Measurements from ENCODE around the gene MORF4L2.
"Not testable (repeated sequence)": the region's sequence is repeated elsewhere in the genome, so short reads cannot be mapped to it uniquely, and the experiment has no call there.

MORF4L2 gene

DNA sequence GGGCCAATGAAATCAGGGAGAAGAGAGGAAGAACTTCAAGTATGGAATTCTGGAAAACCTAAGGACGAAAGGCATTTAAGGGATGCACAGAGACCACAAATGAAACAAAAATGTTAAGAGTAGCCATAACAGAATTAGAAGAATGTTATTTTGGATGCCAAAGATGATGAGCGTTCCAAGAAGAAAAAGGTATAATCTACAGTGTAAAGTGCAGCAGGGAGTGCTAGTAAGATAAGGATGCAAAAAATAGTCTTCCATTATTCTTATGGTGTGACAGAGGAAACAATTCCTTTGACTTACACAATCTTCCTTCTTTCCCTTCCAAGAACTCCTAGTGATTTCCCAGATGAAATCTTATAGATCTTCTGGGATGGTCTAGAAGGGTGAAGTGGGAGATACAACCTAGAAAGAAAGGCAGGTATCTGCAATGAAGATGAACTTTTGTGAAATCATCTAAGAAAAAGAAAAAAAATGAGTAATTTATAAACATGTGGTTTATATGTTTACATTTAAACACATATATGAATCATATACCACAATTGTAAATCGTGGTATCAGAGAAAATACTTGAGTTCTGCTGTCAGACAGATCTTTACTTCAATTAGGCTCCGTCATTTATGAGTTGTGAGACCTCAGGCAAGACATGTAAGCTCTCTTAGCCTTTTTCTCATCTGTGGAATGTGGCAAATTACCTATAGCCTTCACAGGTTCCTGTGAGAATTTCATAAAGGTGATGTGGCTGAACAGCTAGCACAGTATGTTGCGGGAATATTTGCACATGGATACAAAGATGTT is 8.1 kb downstream of the MORF4L2 start:
- DNase-seq (ENCODE audit: low read depth in 2 of 2), result no peak

DNA sequence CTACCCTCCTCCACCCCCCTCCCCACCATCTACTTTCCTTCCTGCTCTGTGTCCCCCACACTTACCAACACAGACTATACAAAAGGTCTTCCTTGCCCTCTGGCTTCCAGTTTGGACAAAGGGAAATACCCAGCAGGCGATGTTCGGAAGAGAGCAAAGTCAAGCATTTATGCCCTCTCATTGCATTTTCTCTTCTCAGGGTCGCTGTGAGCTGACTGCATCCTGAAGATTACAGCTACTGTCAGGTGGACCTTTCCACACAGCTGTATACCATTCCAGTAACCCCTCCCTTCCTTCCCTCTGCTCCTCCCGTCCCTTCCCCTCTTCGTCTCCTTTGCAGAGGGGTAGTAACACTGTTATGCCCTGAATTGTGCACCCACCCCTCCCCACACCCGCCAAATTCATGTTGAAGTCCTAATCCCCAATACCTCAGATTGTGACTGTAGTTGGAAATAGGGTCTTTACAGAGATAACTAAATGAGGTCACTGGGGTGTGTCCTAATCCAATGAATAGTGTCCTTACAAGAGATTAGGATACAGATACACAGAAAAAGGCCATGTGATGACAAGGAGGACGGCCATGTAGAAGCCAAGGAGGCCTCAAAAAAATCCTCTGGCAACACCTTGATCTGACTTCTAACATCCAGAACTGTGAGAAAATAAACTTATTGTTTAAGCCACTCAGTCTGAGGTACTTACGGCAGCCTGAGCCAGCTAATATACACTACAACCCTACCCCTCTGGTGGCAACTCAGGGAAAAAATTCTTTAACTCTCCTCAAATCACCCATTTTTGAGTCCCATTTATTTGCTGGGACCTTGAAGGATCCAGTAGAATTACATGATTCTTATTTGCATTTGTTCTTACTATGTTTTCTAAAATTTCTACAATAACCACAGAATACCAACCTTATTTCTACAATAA is 11.7 kb downstream of the MORF4L2 start:
- no peak for DNase-seq (ENCODE audit: low read depth in 2 of 2)

DNA sequence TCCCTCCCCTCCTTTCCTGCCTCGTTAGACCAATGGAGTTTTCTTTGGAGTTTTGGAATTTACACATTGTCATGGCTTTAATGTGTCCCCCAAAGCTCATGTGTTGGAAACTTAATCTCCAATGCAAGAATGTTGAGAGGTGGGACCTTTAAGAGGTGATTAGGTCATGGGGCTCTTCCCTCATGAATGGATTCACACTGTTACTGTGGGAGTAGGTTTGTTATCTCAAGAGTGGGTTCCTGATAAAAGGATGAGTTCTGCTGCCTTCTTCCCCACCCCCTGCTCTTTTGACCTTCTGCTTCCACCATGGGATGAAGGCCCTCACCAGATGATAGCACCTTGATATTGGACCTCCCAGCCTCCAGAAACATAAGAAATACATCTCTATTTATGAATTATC is 16.8 kb downstream of the MORF4L2 start:
- no peak for DNase-seq (ENCODE audit: low read depth in 2 of 2)

DNA sequence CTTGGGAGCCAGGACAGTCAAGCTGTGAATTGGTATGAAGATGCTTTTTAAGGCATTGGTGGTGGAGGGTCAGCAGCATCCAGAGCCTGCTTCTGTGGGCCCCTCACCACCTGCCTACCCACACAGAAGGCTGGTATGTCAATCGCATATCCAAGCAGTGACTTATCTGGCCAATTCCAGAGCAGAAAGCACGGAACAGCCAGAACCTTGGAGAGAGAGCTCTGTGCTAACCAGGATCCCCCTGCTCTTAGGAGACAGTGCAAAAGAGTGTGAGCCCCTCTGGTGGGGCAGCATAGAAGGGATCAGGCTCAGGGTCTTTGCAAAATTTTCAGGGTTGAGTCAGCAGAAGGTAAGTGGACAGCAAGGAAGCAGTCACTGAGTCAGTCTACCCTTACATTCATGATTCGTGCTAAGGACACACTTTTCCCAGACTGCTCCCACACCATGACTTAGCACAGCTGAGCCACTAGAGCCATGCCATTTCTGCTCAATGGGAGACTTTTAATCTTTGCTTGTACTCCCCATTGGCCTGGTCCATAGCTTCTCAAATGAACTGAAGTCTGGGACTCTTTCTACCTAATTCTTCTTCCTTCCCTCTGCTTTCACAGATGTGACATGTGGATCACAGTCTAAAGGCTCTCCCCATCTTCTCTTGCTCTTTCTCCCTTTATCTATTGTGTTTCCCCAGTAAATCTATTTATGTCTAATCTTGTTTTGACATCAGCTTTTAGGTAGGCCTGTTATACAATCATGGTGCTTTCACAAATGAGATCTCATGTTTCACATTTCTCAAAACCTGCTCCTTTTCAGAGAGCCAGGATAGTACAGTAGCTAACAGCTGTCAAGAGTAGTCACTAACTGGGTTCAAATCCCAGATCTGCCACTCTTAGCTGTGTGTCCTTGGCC is 20.0 kb downstream of the MORF4L2 start:
- no peak for DNase-seq (ENCODE audit: low read depth in 2 of 2)

DNA sequence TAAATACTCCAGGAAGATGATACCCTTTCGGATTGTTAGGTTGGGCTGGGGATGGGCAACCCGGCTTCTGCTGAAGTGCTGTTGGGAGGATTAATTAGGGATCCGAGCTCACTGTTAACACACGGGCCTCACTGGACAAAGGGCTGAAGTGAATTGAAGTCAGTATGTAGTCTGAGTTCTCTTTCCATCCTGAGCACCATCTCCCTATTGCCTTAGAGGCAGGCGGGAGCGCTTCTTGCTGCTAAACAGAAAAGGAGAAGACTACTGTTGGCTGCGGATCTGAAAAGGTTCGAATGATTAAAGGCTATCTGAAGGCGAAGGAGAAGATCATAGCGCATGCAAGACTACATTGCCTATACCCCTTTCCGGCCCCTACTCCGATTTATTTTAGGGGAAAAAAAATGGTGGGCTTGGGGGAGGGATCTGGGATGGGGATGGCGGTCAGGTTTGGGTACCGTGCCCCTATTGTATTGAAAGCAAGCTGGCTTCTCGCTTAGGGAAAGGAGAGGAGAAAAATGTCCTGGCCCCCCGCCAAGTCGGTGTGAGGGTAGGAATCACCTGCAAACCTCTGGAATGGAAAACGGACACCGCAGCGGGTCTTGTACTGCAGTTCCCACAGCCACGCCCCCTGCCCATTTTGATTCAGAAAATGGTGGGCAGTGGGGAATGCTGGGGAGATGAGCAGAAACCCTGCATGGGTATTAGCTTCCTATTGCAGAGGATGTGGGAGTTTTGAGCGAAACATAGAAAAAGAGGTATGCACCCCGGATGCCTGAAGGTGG is 22.3 kb downstream of the MORF4L2 start:
- no peak for DNase-seq (ENCODE audit: low read depth in 2 of 2)

DNA sequence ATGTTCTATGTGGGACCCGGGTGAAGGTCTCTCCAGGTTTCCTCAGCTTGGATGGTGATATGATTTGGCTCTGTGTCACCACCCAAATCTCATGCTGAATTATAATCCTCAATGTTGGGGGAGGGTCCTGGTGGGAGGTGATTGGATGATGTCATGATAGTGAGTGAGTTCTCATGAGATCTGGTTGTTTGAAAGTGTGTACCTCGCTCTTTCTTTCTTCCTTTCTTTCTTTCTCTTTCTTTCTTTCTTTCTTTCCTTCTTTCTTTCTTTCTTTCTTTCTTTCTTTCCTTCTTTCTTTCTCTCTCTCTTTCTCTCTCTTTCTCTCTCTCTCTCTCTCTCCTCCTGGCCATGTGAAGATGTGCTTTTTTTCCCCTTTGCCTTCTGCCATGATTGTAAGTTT is 27.0 kb downstream of the MORF4L2 start:
- DNase-seq (ENCODE audit: low read depth in 2 of 2), result not testable (repeated sequence)

DNA sequence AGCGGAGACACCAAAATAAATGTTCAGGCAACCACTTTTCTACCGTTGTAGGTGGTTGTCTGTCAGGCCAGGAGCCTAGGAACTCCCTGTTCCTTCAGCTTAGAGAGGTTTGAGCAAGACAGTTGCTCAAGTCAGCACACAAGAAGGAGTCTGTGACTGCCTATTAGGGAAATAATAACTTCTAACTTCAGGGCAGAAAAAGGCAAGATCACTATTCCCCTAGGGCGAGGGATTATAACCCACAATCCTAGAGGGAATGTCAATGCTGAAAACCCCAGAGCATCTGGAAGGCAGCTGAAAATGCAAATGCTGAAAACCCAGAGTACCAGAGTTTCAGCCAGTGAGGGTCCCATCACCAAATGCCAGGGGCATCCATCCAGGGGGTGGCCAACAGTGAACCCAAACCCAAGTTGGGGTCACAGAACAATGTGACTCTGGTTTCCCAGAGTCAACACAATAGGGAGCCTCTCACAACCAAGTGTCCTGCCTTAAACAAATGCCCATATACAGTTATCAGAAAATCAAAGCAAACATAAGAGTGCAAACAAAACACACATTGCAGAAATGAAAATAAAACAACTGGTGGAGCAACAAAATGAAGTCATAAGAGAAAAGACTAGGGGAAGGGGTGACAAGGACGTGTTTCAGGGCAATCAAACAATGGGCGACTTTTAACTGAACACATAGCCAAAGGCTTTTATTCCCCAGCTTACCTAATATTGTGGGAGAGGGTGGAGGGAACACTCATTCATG is 27.6 kb downstream of the MORF4L2 start:
- DNase-seq (ENCODE audit: low read depth in 2 of 2), result no peak

DNA sequence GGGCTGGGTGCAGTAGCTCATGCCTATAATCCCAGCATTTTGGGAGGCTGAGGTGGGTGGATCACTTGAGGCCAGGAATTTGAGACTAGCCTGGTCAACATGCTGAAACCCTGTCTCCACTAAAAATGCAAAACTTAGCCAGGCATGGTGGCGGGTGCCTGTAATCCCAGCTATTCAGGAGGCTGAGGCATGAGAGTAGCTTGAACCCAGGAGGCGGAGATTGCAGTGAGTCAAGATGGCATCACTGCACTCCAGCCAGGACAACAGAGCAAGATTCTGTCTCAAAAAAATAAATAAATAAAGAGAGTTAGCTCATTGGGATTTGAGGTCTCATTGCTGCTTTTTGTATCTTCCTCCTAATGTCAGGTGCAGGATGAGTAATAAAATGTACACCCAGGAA is 29.4 kb downstream of the MORF4L2 start:
- DNase-seq (ENCODE audit: low read depth in 2 of 2), result not testable (repeated sequence)

DNA sequence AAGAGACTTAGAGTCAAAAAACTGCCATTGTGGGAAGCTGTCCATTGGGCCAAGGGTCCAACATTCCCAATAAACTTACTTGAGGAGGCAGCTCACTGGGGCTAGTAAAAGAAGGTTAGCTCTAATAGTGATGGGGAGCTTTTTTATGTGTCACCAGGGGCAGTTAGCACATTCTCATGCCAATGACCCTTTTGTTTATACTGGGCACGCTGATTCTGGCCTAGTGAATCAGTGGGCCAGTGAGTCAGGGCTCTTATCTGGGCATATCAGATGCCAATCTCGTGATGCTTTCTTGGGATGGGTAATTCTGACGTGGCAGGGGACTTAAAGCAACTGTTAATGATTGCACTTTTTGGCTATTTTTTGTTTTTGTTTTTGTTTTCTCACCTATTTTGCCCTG is 29.9 kb downstream of the MORF4L2 start:
- DNase-seq (ENCODE audit: low read depth in 2 of 2), result no peak

DNA sequence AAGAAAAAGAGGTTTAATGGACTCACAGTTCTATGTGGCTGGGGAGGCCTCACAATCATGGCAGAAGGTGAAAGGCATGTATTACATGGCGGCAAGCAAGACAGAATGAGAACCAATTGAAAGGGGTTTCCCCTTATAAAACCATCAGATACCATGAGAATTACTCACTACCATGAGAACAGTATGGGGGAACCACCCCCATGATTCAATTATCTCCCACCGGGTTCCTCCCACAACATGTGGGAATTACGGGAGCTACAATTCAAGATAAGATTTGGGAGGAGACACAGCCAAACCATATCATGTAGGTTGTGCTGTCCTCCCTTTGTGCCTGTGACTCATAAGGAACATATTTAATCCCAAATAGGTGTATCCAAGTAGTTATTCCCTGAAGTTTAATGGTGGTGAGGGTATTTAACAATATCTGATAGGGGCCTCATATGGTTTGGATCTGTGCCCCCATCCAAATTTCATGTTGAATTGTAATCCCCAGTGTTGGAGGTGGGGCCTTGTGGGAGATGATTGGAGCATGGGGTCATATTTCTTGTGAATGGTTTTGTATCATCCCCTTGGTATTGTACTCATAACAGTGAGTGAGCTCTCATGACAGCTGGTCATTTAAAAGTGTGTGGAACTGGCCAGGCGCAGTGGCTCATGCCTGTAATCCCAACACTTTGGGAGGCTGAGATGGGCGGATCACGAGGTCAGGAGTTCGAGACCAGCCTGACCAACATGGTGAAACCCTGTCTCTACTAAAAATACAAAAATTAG is 31.1 kb downstream of the MORF4L2 start:
- DNase-seq (ENCODE audit: low read depth in 2 of 2), result not testable (repeated sequence)

DNA sequence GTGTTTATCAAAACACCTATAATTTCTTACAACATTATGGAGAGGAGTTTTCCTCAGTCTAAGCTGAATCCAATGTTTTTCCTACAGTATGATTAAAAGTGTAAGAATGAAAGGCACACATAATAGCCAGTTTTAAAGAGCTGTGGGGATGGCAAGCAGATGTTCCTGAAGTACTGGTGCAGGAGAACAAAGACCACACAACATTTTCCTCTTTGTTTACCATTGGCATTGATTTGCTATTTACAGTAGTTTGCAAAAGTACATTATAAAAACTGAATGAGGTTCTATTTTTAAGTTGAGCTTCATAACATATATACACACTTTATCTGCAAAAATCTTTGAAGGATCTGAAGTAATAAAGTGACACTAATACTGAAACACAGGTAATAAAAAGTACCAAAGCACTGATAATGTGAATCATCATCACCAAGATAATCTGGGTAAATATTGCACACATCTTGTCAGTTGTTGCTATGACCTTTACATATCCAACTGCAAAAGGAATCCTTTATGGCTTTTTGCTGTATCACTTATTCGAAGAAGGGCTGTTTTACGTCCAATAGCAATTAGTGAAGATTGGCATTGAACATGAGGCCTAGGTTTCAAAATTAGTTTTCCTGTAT is 35.2 kb downstream of the MORF4L2 start:
- no peak for DNase-seq (ENCODE audit: low read depth in 2 of 2)

DNA sequence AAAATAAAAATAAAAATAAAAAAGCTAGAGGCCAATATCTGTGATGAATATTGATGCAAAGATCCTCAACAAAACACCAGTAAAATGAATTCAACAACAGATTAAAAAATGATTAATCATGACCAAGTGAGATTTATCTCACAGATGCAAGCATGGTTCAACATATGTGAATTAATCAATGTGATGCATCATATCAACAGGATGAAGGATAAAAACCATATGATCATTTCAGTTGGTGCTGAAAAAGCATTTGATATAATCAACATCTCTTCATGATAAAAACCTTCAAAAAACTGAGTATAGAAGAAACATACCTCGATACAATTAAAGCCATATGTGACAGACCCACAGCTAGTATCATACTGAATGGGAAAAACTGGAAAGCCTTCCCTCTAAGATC is 38.9 kb downstream of the MORF4L2 start:
- no peak for DNase-seq (ENCODE audit: low read depth in 2 of 2)

DNA sequence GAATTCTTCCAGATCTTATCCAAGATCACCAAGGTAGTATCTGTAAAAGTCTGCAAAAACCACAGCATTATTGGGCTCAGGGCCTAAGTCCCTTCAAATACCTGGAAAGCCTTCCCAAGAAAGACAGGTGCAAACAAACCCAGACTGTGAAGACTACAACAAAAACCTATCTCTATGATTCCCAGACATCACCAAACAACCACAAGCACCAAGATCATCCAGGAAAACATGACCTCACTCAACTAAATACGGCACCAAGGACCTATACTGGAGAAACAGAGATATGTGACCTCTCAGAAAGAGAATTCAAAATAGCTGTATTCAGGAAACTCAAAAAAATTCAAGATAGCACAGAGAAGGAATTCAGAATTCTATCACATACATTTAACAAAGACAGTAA is 42.4 kb downstream of the MORF4L2 start:
- DNase-seq (ENCODE audit: low read depth in 2 of 2), result no peak

DNA sequence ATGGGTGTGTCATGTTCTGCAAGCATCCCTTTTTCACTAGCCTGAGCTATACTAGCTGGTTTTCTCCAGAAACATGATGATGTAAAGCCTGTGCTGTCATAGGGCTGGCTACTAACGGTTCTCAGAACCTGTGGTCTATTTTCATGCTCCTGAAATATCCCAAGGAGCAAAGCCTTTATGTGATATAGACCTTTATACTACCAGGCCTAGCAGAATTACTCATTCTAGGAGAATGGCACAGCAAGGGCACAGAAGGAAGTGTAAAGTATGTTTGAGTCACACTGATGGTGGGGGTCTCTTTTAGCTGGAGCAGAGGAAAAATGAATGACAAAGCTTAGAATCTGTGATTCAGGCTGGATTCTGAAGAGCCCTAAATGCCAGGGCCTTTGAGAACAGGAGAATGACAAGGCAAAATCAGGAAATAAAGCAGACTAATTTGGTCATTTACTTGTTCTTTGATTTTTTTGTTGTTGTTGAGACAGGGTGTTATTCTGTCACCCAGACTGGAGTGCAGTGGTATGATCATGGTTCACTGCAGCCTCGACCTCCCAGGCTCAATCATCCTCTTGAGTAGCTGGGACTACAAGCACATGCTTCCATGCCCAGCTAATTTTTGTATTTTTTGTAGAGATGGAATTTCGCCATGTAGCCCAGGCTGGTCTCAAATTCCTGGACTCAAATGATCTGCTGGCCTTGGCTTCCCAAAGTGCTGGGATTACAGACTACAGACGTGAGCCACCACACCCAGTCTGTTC is 45.9 kb downstream of the MORF4L2 start:
- no peak for DNase-seq (ENCODE audit: low read depth in 2 of 2)

DNA sequence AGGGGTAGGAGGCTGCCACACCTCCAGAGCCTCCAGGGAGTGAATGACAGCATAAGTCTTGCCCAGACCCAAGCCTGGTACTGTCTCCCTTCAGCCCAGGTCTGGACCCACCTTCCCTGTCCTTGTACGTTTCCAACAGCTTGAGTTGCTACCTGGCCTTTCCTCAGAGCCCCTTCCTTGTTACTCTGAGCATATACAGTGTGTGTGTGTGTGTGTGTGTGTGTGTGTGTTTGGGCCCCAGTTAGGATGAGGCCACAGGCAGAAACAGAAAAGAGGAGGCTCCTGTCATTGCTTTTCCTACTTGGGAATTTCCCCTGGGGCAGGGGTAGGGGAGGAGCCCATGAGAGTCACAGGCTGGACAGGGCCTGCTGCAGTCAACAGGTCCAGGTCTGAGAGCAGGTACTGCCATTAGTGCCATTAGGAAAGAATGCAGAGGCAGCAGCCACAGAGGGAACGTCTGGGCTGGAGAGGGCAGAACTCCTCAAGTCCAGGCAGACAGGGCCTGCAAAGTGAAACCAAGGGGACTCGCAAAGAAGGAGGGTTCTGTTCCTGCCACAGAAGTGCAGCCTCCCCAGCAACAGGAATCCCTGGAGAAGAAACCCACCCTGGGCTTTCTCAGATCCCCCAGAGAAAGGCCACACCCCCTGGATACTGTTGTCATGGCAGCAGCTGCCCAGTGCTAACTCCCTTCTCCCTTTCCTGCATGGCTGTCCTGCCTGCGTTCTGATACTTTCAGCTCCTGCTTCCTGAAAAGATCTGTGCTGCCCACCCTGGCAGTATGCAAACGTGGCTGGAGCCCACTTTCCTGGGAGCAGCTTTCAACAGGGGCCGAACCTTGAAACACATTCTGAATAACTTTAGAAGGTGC is 47.8 kb downstream of the MORF4L2 start:
- not testable (repeated sequence) for DNase-seq (ENCODE audit: low read depth in 2 of 2)

DNA sequence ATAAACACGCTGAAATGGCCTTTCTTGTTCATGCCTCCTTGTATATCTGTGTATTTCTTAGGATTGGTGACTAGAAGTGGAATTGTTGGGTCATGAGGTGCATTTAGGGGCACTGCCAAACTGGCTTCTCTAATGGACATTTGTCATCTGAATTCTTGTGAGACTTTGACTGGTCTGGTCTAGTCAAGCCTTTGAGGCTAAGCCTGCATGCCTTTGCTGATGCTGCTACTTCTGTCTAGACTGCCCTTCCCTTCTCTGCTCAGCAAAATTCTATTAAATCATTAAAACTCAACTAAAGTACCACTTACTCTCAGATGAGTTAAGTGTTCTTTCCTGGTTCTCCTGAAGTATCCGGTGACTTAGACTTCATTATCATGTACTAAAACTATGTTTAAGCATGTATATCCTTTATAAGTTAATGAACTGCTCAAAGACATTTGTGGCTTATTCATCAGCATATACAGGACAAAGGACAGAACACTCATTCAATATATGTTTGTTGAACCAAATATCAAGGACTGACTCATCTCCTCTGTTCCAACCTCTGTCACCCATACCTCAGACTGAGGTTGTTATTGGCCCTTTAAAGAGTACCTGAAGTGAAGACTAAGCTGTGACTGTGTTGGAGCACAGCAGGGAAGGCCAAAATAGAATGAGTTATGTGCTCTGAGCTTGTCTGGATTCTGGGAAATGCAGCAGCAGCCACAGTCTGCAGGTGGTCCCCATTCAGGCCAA is 48.7 kb downstream of the MORF4L2 start:
- no peak for DNase-seq (ENCODE audit: low read depth in 2 of 2)

DNA sequence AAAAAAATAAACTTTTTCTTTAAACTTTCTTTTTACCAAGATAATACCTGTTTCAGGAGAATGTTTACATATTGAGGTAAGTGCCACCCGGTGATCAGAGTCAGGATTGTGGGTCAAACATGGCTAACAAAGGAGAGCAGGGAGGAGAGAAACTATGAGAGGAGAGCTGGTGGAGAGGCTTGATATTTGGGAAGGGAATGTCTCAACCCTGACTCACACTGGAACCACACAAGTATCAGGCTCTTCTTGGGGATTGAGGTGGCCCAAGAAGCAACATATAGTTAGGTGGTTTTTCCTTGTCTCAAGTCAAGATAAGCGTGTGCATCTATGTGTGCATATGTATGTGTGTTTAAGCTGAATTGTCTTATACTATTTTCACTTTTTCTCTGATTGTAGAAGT is 51.1 kb downstream of the MORF4L2 start:
- DNase-seq (ENCODE audit: low read depth in 2 of 2), result no peak
